IPS-11a (cell line): ENCODE results near the gene THPO.

Experiments used
- H3K4me3 ChIP-seq: one replicate; pipeline ENCODE4 v1.5.1; 2013; ENCODE audit warnings: low read depth, low read length, control low read depth

Gene THPO

GRCh38 chr3:184386047-184386806 lies 8.2 kb upstream of the THPO start:
- H3K4me3 ChIP-seq, result no peak overlapping the region

DNA sequence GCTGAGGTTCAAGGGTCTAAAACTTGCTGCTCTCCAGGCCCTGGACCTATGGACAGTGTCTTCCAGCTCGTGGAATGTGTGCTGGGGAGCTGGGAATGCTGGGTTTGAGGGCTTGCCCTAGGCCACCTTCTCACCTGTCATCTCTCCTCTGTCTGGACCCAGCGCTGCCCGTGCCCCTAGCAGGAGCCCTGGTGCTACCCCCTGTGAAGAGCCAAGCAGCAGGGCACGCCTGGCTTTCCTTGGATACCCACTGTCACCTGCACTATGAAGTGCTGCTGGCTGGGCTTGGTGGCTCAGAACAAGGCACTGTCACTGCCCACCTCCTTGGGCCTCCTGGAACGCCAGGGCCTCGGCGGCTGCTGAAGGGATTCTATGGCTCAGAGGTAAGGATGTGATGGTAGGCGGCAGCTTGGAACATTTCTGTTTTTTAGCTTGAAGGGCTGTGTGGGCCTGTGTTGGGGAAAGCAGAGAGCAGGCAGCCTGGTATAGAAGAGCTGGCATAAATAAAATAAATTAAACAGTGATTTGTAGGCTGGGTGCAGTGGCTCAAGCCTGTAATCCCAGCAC lies 6.9 kb upstream of the THPO start:
- no peak overlapping the region for H3K4me3 ChIP-seq

GRCh38 chr3:184384342-184384741 lies 6.3 kb upstream of the THPO start:
- no peak overlapping the region for H3K4me3 ChIP-seq

DNA sequence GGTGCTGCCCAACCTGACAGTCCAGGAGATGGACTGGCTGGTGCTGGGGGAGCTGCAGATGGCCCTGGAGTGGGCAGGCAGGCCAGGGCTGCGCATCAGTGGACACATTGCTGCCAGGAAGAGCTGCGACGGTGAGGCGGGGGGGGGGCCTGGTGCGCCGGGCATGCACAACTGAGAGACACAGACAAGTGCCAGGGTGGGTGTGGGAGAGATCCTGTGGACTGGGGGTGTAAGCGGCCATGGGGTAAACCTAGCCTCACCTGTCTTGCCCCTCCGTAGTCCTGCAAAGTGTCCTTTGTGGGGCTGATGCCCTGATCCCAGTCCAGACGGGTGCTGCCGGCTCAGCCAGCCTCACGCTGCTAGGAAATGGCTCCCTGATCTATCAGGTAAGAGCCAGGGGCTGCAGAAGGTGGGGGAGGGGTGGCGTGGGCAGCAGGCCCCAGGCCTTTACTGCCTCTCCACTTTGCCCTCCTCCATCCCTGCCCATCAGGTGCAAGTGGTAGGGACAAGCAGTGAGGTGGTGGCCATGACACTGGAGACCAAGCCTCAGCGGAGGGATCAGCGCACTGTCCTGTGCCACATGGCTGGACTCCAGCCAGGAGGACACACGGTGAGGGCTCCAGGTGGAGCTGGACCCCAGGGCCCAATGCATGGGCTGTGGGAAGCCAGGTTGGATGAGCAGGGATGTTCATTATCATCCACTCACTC lies 5.2 kb upstream of the THPO start:
- no peak overlapping the region for H3K4me3 ChIP-seq

DNA sequence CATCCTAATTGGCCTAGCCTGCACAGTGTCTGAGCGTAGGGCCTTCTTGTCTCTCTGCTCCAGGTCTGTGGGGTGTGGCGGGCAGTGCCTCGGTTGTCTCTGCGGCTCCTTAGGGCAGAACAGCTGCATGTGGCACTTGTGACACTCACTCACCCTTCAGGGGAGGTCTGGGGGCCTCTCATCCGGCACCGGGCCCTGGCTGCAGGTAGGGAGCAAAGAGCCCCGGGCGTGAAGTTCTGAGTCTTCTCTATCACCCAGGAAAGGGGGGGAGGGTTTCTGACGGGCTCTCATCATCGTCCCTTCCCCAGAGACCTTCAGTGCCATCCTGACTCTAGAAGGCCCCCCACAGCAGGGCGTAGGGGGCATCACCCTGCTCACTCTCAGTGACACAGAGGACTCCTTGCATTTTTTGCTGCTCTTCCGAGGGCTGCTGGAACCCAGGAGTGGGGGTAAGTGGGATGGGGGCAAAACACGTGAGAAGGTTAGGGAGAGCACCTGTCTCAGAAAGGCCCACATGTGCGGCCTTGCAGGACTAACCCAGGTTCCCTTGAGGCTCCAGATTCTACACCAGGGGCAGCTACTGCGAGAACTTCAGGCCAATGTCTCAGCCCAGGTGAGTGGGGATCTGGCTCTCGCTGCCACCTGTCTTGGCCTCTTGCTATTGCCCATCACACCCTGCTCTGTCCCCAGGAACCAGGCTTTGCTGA lies 4.5 kb upstream of the THPO start:
- no peak overlapping the region for H3K4me3 ChIP-seq

GRCh38 chr3:184381261-184382224 lies 3.5 kb upstream of the THPO start:
- H3K4me3 ChIP-seq, result no peak overlapping the region

- peak overlapping the region; percentile 47 for H3K4me3 ChIP-seq
Measured at GRCh38 chr3:184380627-184381260, 2.7 kb upstream of the THPO start.

DNA sequence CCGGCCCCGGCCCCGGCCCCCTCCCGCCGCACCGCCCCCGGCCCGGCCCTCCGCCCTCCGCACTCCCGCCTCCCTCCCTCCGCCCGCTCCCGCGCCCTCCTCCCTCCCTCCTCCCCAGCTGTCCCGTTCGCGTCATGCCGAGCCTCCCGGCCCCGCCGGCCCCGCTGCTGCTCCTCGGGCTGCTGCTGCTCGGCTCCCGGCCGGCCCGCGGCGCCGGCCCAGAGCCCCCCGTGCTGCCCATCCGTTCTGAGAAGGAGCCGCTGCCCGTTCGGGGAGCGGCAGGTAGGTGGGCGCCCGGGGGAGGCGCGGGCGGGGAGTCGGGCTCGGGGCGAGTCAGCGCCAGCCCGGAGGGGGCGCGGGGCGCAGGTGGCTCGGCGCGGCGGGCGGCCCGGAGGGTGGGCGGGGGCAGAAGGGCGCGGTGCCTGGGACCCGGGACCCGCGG lies 2.2 kb upstream of the THPO start:
- peak overlapping the region; percentile 47 for H3K4me3 ChIP-seq

GRCh38 chr3:184379358-184380184 lies 1.6 kb upstream of the THPO start, which contains the start of gene CHRD:
Gene CHRD (plus strand): TSS chr3:184380054. CDS start chr3:184380319, 265 bp downstream.
- H3K4me3 ChIP-seq, result peak within 1 kb of the TSS; percentile 47

DNA sequence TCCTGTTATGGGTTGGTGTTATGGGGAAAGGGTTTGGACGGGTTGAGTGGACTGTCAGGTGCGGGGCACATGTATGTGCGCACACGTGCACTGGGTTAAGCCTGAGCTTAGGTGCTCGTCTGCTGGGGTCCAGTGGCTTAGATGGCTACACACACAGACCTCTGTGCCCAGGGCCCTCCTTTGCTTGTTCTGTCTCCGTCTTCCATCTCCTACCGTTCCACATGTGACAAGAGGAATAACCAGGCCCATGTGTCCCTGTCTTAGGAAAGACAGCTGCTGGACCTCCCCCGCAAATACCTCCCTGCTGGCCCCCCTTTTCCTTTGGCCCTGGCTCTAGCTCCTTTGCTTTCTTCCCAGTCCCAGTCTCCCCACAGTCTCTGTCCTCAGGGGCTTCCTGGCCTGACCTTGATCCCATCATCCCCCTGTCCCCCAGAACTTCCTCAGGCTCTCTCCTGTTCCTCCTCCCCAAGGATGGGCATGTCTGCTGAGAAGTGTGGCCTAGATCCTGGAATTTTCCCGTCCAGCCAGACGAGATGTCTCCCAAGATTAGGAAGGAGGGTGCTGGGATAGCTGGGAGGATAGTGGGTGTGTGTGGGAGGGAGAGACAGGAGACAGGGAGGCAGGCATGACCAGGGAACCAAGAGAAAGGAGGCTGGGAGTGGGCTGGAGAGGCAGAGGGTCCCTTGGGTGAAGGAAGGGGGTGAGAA lies 797 bp upstream of the THPO start:
- H3K4me3 ChIP-seq, result no peak overlapping the region

DNA sequence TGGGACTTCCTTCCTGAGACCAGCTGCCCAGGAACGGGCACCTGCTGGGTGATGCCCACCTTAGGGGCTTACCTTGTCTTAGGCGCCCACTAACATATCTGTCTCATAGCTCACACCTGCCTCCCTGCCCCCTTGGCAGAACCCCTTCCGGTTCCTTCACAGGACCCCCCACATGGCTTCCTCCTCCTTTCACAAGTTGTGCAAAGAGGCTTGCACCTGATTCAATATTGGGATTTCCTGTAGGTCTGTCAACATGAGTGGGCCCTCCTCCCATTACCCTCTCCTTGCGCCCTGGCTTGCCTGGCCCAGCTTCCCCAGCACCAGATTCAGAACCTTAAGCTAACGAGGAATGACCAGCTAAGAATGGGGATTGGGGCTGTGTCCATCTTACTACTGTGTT lies 633 bp downstream of the THPO start:
- H3K4me3 ChIP-seq, result no peak overlapping the region

DNA sequence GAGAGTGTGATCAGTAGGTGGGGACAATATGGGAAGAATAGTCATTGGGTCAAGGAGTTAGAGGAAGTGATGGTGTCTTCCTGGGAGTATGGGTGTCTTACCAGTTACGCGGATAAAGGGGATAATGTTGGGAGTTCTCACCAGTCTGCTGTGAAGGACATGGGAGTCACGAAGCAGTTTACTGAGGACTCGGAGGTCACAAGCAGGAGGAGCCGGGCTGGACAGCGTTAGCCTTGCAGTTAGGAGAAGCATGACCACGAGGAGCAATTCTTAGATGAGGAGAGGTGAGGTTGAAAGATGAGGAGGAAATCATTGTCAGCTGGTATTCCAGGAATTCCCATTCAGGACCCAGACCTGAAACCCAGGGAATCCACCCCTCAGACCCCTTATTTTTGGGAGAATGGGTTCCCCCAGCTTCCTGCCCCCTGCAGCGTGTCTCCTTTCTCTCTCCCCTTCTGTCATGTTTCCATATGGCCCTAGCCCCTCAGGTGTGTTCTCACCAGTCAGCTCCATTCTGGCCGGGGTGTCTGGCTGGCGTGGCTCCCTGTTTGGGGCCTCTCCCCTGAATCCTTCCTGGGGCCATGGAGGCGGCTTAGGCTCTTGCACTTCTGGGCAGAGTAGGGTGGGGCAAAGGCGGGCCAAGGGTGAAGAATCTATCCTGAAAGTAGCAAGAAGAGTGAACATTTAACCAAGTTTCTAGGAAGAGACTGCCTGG lies 2.1 kb downstream of the THPO start:
- no peak overlapping the region for H3K4me3 ChIP-seq

DNA sequence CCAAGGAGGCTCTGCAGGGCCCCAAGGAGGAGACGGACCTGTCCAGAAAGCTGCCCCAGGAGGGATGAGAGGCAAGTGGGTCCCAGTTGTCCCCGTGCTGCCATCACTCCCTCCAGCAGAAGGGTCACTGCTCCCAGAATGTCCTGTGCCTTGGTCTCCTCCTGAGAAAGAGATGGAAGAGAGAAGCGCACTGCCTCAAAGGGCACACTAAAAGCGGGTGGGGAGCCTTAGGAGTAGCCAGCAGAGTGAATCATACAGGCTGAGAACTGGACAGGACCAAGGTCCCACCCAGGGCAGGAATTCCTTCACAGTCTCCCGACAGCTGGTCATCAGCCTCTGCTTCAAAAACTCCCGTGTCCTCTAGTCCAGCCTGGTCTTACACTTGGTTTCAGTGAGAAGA lies 4.6 kb downstream of the THPO start:
- H3K4me3 ChIP-seq, result no peak overlapping the region

DNA sequence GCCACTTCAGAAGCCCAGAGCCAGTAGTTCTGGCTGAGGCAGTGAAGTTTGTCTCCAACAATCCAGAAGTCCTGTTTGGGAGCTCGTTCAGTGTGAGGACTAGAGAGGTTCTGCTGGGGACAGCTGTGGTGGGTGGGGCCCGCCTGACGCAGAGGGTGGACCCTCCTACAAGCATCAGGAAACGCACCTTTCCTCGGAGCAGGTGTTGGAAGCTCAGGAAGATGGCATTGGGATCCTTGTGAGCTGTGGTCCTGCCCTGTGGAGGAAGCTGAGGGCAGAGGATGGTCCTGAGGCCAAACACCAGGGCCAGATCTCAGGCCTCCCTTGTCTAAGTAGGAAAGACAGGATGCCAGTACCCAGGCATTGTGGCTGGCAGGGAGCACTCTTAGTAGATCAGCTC lies 5.1 kb downstream of the THPO start:
- no peak overlapping the region for H3K4me3 ChIP-seq

DNA sequence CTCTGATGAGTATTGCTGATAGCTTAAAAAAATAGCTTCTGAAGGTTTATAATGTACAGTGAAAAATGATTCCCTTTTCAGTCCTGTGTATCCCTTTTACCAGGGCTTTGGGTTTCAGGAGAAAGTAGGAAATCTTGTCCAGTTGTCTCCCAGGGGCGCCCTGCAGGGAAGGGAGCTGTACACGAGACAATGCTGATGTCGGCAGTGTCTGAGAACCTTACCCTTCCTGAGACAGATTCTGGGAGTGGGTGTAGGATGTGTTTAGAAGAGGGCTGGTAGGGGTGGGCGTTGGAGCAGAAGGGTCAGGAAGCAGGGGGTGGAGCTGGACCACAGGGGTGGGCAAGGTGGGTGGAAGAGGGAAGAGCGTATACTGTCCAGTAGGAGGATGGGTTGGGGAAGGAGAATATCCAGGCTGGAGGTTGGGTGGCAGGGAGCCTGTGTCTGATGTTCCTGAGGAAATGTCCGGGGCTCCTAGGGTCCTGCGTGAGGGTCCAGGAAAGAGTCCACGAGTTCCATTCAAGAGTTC lies 5.6 kb downstream of the THPO start:
- H3K4me3 ChIP-seq, result no peak overlapping the region

GRCh38 chr3:184371570-184372018 lies 6.4 kb downstream of the THPO start:
- no peak overlapping the region for H3K4me3 ChIP-seq

DNA sequence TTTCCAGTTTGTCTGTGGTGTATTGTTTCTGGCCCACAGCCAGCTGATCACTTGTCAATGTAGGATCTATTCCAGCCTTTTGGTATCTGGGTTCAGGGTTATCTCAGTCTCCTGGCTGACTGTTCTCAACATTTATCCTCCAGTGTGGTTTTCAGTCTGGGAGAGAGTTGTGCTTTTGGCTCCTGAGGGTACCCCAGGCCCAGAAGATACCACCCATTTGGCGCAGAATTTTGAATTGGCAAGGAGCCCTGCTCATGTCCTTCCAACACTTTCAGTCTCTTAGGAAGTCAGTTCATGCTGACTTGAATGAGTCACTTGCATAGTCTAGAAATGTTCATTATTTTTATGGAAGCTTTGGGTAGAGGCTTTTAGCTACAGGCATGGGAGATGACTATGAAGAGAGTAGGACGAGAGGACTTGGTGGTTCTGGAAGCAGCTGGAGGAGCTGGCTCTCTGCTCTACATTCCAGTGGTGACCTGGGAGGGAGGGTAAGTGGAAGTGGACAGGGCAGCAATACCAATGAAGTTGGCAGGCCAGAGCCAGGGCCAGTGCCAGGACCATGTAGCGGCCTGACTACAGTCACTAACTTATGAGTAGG lies 9.3 kb downstream of the THPO start:
- no peak overlapping the region for H3K4me3 ChIP-seq
